Naive B cell (primary cell): ENCODE data around the gene RAVER1. TPM values are rescaled to one million over a fixed set of nuclear protein-coding genes. Genes with fewer than 3 reads are reported as not detected.

ENCODE experiments used
- ATAC-seq, 2 donors: fragments of 150-1000 bp; cut with Tn5 transposase; 2 replicates each; pipeline ENCODE4 v1.10.0; 2021; ENCODE audit warnings: low read depth in 2 of 2, mild to moderate bottlenecking in 2 of 2, moderate library complexity in 2 of 2
- DNase-seq: peaks from one replicate; pipeline ENCODE4 v3.0.0; 2022
- H3K27ac Mint-ChIP-seq, 6 donors: one replicate each; pipeline ENCODE4 v1.8.0; 2020 to 2022; ENCODE audit warnings: mild to moderate bottlenecking in 6 of 6, mixed read lengths in 6 of 6, moderate library complexity in 5 of 6, inconsistent platforms in 2 of 6
- H3K27me3 Mint-ChIP-seq, 3 donors: one replicate each; pipeline ENCODE4 v1.8.0; 2021 to 2022; ENCODE audit warnings: mixed read lengths in 3 of 3, mild to moderate bottlenecking in 1 of 3
- H3K36me3 Mint-ChIP-seq, 2 donors: one replicate each; pipeline ENCODE4 v1.8.0; 2020 to 2022; ENCODE audit warnings: mixed read lengths in 2 of 2, inconsistent platforms in 1 of 2, mild to moderate bottlenecking in 1 of 2
- H3K4me1 Mint-ChIP-seq, 3 donors: one replicate each; pipeline ENCODE4 v1.8.0; 2020 to 2022; ENCODE audit warnings: mixed read lengths in 3 of 3, inconsistent platforms in 1 of 3, mild to moderate bottlenecking in 1 of 3, moderate library complexity in 1 of 3
- H3K4me3 Mint-ChIP-seq, 8 donors: one replicate each; pipeline ENCODE4 v1.8.0; 2020 to 2022; ENCODE audit warnings: mild to moderate bottlenecking in 8 of 8, mixed read lengths in 8 of 8, moderate library complexity in 8 of 8, inconsistent platforms in 2 of 8
- H3K9me3 Mint-ChIP-seq, 7 donors: one replicate each; pipeline ENCODE4 v1.8.0; 2020 to 2022; ENCODE audit warnings: mixed read lengths in 7 of 7, mild to moderate bottlenecking in 5 of 7, inconsistent platforms in 2 of 7, moderate library complexity in 1 of 7
- polyA plus RNA-seq, 6 donors: library from polyadenylated mRNA; unstranded; fragments of 300-500 nt; fragmentation: Illumina TruSeq; gene quantifications; one replicate each; pipeline ENCODE4 v1.2.3, GENCODE V29; 2021; ENCODE audit warnings: low read depth in 6 of 6

The RAVER1 gene
- polyA plus RNA-seq, 6 donors from 2014 or later = 12.0 to 25.0 (median 15.0) TPM

DNA sequence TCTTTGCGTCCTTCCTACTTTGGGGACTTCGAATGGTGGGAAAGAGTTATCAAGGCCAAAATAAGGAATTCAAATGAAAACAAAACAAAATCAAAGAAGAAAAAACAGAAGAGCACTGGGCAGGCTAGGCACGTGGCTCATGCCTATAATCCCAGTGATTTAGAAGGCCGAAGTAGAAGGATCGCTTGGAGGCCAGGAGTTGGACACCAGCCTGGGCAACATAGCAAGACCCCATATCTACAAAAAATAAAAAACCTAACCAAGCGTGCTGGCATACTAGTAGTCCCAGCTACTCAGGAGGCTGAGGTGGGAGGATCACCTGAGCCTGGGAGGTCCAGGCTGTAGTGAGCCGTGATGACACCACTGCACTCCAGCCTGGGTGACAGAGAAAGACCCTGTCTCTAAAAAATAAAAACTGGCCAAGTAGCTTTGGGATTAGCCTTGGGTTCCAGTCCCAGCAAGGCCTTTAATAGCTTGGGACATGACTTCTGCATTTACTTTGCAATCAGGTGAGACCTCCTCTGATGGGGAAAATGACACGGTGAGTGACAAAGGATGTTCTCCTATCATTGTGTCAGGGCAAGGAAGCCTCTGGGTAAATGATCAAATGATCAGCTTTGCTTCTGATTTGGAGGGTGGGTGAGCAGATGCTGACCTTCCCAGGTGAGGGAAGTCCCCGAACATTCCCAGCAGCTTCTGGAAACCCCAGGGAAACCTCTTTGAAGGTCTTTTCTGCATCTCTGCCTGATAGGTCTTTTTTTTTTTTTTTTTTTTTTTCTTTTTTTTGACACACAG lies 55.3 kb downstream of the RAVER1 start:
- no peaks in the 10 kb centered on the region for H3K9me3 Mint-ChIP-seq
- peaks cover 0 to 5% of the 10 kb centered on the region in 2 donors for H3K36me3 Mint-ChIP-seq
- ATAC-seq = no peak
- H3K4me3 Mint-ChIP-seq = no peak overlapping the region
- no peaks in the 10 kb centered on the region for H3K27me3 Mint-ChIP-seq
- DNase-seq = no peak
- H3K4me1 Mint-ChIP-seq = peaks cover 12 to 21% (median 14%) of the 10 kb centered on the region in 3 donors
- H3K27ac Mint-ChIP-seq = peak overlapping the region in 4 of 6 donors; percentile 27 to 79 (median 38)

DNA sequence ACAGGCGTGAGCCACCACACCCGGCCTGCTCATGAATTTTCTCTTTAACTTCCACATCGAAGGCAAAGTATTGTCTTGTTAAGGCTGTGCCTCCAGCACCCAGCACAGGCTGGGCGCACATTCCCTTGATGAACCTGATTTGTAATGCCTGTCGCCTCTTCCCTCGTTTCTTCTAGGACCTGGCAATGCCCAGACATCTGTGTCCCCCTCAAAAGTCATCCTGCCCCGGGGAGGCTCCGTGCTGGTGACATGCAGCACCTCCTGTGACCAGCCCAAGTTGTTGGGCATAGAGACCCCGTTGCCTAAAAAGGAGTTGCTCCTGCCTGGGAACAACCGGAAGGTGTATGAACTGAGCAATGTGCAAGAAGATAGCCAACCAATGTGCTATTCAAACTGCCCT lies 58.7 kb downstream of the RAVER1 start:
- peaks cover 28 to 40% (median 33%) of the 10 kb centered on the region in 3 donors for H3K4me1 Mint-ChIP-seq
- no peak for DNase-seq

DNA sequence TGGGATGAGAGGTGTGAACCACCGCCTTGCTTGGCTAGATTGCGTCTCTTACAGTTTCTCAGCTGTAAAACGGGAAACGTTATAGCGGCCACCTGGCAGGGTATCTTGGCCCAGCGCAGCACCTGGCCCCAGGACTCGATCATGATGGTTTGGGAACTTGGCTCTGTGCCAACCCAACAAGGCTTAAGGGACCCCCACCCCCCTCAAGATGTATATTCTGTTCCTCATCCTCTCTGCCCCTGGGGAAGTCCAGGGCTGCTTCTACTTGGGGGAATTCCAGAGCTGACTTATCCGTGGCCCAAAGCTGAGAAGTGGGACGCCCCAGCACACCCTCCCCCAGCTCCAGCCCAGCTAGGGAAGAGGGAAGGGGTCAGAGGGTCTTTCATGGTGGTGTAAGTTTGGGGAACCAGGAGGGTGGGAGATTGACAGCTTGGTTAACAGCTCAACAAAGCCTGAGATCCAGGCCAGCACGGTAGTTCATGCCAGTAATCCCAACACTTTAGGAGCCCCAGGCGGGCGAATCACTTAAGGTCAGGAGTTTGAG lies 61.7 kb downstream of the RAVER1 start:
- peaks cover 0 to 5% of the 10 kb centered on the region in 2 donors for H3K36me3 Mint-ChIP-seq
- peak; percentile 86 for DNase-seq
- peak; percentile 53 to 56 for ATAC-seq
- peaks cover 23 to 38% (median 36%) of the 10 kb centered on the region in 3 donors for H3K4me1 Mint-ChIP-seq
- no peaks in the 10 kb centered on the region for H3K27me3 Mint-ChIP-seq
- peak overlapping the region; percentile 84 to 96 (median 90) for H3K4me3 Mint-ChIP-seq
- no peaks in the 10 kb centered on the region for H3K9me3 Mint-ChIP-seq
- peak overlapping the region; percentile 97 to 100 (median 99) for H3K27ac Mint-ChIP-seq

More for the DNA sequence above, 58.7 kb downstream of the RAVER1 start:
- H3K27me3 Mint-ChIP-seq = no peaks in the 10 kb centered on the region
- no peak for ATAC-seq
- H3K27ac Mint-ChIP-seq = peak overlapping the region in 5 of 6 donors; percentile 17 to 93 (median 85)
- no peaks in the 10 kb centered on the region for H3K9me3 Mint-ChIP-seq
- H3K36me3 Mint-ChIP-seq = peaks cover 0 to 5% of the 10 kb centered on the region in 2 donors
- peak overlapping the region in 1 of 8 donors; percentile 65 for H3K4me3 Mint-ChIP-seq

DNA sequence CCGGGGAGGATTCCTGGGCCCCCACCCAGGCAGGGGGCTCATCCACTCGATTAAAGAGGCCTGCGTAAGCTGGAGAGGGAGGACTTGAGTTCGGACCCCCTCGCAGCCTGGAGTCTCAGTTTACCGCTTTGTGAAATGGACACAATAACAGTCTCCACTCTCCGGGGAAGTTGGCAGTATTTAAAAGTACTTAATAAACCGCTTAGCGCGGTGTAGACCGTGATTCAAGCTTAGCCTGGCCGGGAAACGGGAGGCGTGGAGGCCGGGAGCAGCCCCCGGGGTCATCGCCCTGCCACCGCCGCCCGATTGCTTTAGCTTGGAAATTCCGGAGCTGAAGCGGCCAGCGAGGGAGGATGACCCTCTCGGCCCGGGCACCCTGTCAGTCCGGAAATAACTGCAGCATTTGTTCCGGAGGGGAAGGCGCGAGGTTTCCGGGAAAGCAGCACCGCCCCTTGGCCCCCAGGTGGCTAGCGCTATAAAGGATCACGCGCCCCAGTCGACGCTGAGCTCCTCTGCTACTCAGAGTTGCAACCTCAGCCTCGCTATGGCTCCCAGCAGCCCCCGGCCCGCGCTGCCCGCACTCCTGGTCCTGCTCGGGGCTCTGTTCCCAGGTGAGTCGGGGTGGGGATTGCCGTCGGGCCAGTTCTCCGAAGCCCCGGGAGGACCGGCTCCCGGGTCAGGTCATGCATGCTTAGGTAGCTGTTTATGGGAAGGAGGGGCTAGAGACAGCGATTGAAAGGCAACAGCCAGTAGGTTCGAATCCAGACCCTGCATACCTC lies 62.5 kb downstream of the RAVER1 start, which contains the start of gene ICAM1:
Gene ICAM1, plus strand, starts transcription at position 505 of the 779 bp plus-strand sequence. Its CDS starts 40 bp downstream, at position 545.
- ATAC-seq (peak; percentile 44 to 46), DNase-seq (peak; percentile 81)
- Mint-ChIP-seq H3K4me1 (peaks cover 23 to 38% (median 36%) of the 10 kb centered on the region in 3 donors), H3K9me3 (no peaks in the 10 kb centered on the region), H3K27ac (peak within 1 kb of the TSS; percentile 97 to 100 (median 99)), H3K4me3 (peak within 1 kb of the TSS; percentile 84 to 96 (median 90)), H3K27me3 (no peaks in the 10 kb centered on the region), H3K36me3 (peaks cover 0 to 5% of the 10 kb centered on the region in 2 donors)

DNA sequence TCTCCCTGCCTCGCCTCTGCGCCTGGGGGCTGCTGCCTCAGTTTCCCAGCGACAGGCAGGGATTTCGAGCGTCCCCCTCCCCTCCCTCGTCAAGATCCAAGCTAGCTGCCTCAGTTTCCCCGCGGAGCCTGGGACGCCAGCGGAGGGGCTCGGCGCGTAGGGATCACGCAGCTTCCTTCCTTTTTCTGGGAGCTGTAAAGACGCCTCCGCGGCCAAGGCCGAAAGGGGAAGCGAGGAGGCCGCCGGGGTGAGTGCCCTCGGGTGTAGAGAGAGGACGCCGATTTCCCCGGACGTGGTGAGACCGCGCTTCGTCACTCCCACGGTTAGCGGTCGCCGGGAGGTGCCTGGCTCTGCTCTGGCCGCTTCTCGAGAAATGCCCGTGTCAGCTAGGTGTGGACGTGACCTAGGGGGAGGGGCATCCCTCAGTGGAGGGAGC lies 63.1 kb downstream of the RAVER1 start:
- peak overlapping the region; percentile 97 to 100 (median 99) for H3K27ac Mint-ChIP-seq
- H3K9me3 Mint-ChIP-seq = no peaks in the 10 kb centered on the region
- peak; percentile 59 to 66 for ATAC-seq
- peaks cover 23 to 38% (median 36%) of the 10 kb centered on the region in 3 donors for H3K4me1 Mint-ChIP-seq
- H3K4me3 Mint-ChIP-seq = peak overlapping the region; percentile 84 to 96 (median 90)
- no peaks in the 10 kb centered on the region for H3K27me3 Mint-ChIP-seq
- H3K36me3 Mint-ChIP-seq = peaks cover 0 to 5% of the 10 kb centered on the region in 2 donors
- DNase-seq = peak; percentile 92

DNA sequence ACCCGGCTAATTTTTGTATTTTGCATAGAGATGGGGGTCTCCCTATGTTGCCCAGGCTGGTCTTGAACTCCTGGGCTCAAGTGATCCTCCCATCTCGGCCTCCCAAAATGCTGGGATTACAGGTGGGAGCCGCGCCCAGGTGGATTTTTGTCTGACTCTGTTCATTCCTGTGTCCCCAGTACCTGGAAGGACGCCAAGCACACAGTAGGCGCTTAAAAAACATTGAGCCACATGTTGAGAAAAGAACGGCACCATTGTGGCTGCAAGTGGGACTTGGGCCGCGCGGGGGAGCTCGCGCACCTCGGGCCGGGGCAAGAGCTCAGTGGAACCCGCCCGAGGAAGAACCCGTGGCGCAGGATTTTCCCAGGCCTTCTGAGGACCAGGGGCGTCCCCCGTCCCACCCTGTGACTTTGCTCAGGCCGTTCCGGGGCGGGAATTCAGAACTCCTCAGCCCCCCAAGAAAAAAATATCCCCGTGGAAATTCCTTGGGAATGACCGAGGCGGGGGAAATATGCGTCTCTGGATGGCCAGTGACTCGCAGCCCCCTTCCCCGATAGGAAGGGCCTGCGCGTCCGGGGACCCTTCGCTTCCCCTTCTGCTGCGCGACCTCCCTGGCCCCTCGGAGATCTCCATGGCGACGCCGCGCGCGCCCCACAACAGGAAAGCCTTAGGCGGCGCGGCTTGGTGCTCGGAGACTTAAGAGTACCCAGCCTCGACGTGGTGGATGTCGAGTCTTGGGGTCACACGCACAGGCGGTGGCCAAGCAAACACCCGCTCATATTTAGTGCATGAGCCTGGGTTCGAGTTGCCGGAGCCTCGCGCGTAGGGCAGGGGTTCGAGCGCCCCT lies 63.8 kb downstream of the RAVER1 start:
- no peaks in the 10 kb centered on the region for H3K27me3 Mint-ChIP-seq
- peak; percentile 84 for DNase-seq
- H3K27ac Mint-ChIP-seq = peak overlapping the region; percentile 97 to 100 (median 99)
- peak; percentile 49 to 54 for ATAC-seq
- no peaks in the 10 kb centered on the region for H3K9me3 Mint-ChIP-seq
- peaks cover 0 to 5% of the 10 kb centered on the region in 2 donors for H3K36me3 Mint-ChIP-seq
- peak overlapping the region; percentile 84 to 96 (median 90) for H3K4me3 Mint-ChIP-seq
- peaks cover 23 to 38% (median 34%) of the 10 kb centered on the region in 3 donors for H3K4me1 Mint-ChIP-seq

DNA sequence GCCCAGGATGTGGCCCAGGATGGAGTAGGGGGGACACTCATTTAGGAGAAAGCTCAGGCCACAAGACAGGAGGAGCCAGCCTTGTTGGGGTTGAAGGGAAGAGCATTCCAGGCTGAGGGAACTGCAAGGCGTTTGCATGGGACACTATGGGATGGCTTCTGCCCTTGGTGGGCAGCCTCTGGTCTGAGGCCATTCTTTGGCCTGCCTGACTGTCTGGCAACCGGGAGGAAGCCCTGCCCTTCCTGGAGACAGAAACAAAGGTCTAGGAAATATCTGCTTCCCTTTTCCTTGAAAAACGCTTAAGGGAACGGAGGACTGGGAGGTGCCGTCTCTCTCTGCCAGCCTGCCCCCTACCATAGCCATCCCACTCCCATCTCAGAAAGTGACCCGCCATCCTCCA lies 65.3 kb downstream of the RAVER1 start:
- no peak for DNase-seq
- H3K4me3 Mint-ChIP-seq = peak overlapping the region in 1 of 8 donors; percentile 66
- peak overlapping the region in 1 of 6 donors; percentile 42 for H3K27ac Mint-ChIP-seq
- no peak for ATAC-seq
- H3K27me3 Mint-ChIP-seq = no peaks in the 10 kb centered on the region
- H3K4me1 Mint-ChIP-seq = peaks cover 19 to 33% (median 30%) of the 10 kb centered on the region in 3 donors
- H3K36me3 Mint-ChIP-seq = no peaks in the 10 kb centered on the region
- no peaks in the 10 kb centered on the region for H3K9me3 Mint-ChIP-seq

DNA sequence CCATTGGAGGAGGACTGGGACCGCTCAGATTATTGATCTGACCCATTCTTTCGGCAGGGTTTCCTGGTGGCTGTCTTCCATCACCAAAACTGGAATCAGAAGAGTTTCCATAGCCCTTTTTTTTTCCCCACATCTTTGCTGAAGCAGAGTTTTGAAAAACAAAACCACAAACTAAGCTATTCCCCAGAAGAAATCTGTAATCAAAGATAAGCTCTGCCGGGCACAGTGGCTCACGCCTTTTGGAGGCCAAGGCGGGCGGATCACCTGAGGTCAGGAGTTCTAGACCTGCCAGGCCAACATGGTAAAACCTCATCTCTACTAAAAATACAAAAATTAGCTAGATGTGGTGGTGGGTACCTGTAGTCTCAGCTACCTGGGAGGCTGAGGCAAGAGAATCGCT lies 66.6 kb downstream of the RAVER1 start:
- peak overlapping the region in 2 of 6 donors; percentile 21 to 66 for H3K27ac Mint-ChIP-seq

More for the DNA sequence above, 66.6 kb downstream of the RAVER1 start:
- Mint-ChIP-seq H3K36me3 (no peaks in the 10 kb centered on the region), H3K9me3 (no peaks in the 10 kb centered on the region), H3K4me1 (peaks cover 13 to 24% (median 20%) of the 10 kb centered on the region in 3 donors), H3K4me3 (no peak overlapping the region), H3K27me3 (no peaks in the 10 kb centered on the region)
- DNase-seq = no peak
- no peak for ATAC-seq

Other genes with a start within 250 kb of the RAVER1 start
- 10 to 100 TPM; 14.7 to 37.0 (median 23.8) TPM for gene SHFL, start 247.2 kb downstream of the RAVER1 start, polyA plus RNA-seq
- gene ANGPTL6, start 230.9 kb downstream of the RAVER1 start, polyA plus RNA-seq = 1 to 10 TPM in 1 of 6 donors, under 1 TPM in 3, not detected in 2; 0.39 to 1.1 (median 0.65) TPM
- gene PPAN, start 227.2 kb downstream of the RAVER1 start, polyA plus RNA-seq = 10 to 100 TPM in 5 of 6 donors, 1 to 10 TPM in 1; 7.8 to 30.7 (median 15.1) TPM
- 1 to 10 TPM in 3 of 6 donors, under 1 TPM in 3; 0.69 to 1.2 (median 0.92) TPM for gene P2RY11, start 221.8 kb downstream of the RAVER1 start, polyA plus RNA-seq
- gene EIF3G, start 213.6 kb downstream of the RAVER1 start, polyA plus RNA-seq = 100 to 1,000 TPM; 141 to 177 (median 159) TPM
- gene DNMT1, start 138.6 kb downstream of the RAVER1 start, polyA plus RNA-seq = 10 to 100 TPM; 13.9 to 56.7 (median 31.3) TPM
- under 1 TPM in 4 of 6 donors, not detected in 2; 0.06 to 0.21 (median 0.16) TPM for gene S1PR2, start 102.2 kb downstream of the RAVER1 start, polyA plus RNA-seq
- gene MRPL4, start 81.3 kb downstream of the RAVER1 start, polyA plus RNA-seq = 10 to 100 TPM; 23.7 to 34.3 (median 27.4) TPM
- gene ICAM1, start 62.4 kb downstream of the RAVER1 start, polyA plus RNA-seq = 1 to 10 TPM in 5 of 6 donors, not detected in 1; 2.5 to 4.9 (median 3.8) TPM
- gene ICAM4, start 46.6 kb downstream of the RAVER1 start, polyA plus RNA-seq = not detected
- not detected for gene ICAM5, start 43.6 kb downstream of the RAVER1 start, polyA plus RNA-seq
- under 1 TPM in 2 of 6 donors, not detected in 4; 0.73 to 0.86 TPM for gene ZGLP1, start 23.7 kb downstream of the RAVER1 start, polyA plus RNA-seq
- 10 to 100 TPM; 12.9 to 36.6 (median 15.5) TPM for gene FDX2, start 17.5 kb downstream of the RAVER1 start, polyA plus RNA-seq
- 100 to 1,000 TPM; 156 to 235 (median 200) TPM for gene ICAM3, start 6.1 kb upstream of the RAVER1 start, polyA plus RNA-seq
- 10 to 100 TPM; 26.1 to 67.7 (median 48.5) TPM for gene TYK2, start 47.0 kb upstream of the RAVER1 start, polyA plus RNA-seq
- gene CDC37, start 70.0 kb upstream of the RAVER1 start, polyA plus RNA-seq = 10 to 100 TPM; 43.9 to 73.1 (median 53.9) TPM
- 1 to 10 TPM in 1 of 6 donors, under 1 TPM in 4, not detected in 1; 0.17 to 2.8 (median 0.25) TPM for gene PDE4A, start 87.0 kb upstream of the RAVER1 start, polyA plus RNA-seq
- 1 to 10 TPM in 5 of 6 donors, under 1 TPM in 1; 0.18 to 9.8 (median 7.7) TPM for gene KEAP1, start 169.8 kb upstream of the RAVER1 start, polyA plus RNA-seq
- gene S1PR5, start 183.9 kb upstream of the RAVER1 start, polyA plus RNA-seq = under 1 TPM in 5 of 6 donors, not detected in 1; 0.24 to 0.96 (median 0.75) TPM
- 10 to 100 TPM in 2 of 6 donors, 1 to 10 TPM in 4; 1.7 to 20.7 (median 9.4) TPM for gene ATG4D, start 210.4 kb upstream of the RAVER1 start, polyA plus RNA-seq
- 10 to 100 TPM; 10.6 to 47.6 (median 16.5) TPM for gene KRI1, start 232.5 kb upstream of the RAVER1 start, polyA plus RNA-seq
- 100 to 1,000 TPM; 110 to 209 (median 153) TPM for gene CDKN2D, start 235.4 kb upstream of the RAVER1 start, polyA plus RNA-seq